Stimulated activated CD8-positive, alpha-beta memory T cell treated with anti-CD3 and anti-CD28 coated beads, Interleukin-2, amount 100 ng/mL, for 48 hours (primary cell): ENCODE results near the gene KIAA1217.
"Not testable (repeated sequence)": the region's sequence is repeated elsewhere in the genome, so short reads cannot be mapped to it uniquely, and the experiment has no call there.

ENCODE experiments used
- DNase-seq, 2 donors: peaks; one replicate each; pipeline ENCODE4 v3.0.0-alpha.2; 2020; ENCODE audit warnings: low read depth in 2 of 2

KIAA1217 gene

DNA sequence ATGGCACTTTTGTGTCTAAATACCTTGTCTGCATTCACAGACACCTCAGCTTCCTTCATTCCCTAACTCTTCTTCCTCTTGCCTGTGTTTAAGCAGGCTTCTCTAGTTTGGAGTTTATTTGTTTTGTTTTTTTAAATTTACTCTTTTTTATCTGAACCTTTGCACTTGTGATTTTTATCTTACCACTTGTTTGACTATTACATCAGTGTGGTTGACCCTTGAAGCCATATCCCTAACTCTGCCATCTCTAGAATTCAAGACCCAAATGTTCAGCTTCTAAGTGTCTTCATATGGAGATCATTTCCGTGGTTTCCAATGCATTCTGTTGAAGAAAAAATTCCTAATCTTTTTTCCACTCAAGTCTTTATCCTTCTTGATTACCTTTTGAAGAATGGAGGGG, 233.3 kb downstream of the KIAA1217 start:
- DNase-seq = no peak

DNA sequence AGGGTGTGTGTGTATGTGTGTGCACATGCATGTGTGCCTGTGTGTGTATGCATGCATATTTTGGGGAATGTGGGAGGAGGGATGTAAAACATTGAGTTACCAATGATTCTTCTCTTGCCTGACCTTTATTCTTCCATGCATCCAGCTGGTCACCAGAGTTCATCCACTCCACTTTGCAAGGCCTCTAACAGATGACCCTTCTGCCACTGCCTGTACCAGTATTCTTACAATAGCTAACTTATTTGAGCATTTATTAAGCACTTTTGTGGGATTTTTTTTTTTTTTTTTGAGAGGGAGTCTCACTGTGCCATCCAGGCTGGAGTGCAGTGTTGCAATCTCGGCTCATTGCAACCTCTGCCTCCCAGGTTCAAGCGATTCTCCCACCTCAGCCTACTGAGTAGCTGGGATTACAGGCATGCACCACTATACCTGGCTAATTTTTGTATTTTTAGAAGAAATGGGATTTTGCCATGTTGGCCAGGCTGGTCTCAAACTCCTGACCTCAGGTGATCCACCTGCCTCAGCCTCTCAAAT, 233.8 kb downstream of the KIAA1217 start:
- DNase-seq = not testable (repeated sequence)

DNA sequence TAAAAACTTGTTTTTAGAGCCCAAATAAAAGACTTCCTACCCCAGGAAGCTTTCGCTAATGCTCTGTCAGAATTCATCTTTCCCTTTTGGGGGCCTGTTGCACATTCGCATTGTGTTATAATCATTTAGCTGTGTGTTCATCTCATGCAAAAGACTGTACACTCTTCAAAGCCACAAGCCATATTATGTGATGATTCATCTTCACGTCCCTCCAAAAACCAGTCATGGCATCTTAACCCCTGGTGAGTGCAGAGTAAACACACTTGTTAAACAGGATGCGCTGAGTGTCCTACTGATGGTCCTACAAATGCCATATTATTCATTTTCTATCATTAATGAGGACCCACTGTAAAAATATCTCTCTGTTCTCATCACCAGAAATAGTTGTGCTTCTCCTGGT, 235.4 kb downstream of the KIAA1217 start:
- DNase-seq = no peak

DNA sequence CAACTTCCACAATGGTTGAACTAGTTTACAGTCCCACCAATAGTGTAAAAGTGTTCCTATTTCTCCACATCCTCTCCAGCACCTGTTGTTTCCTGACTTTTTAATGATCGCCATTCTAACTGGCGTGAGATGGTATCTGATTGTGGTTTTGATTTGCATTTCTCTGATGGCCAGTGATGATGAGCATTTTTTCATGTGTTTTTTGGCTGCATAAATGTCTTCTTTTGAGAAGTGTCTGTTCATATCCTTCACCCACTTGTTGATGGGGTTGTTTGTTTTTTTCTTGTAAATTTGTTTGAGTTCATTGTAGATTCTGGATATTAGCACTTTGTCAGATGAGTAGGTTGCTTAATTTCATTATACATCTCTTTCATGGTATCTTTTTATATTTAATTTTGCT, 237.0 kb downstream of the KIAA1217 start:
- not testable (repeated sequence) for DNase-seq

DNA sequence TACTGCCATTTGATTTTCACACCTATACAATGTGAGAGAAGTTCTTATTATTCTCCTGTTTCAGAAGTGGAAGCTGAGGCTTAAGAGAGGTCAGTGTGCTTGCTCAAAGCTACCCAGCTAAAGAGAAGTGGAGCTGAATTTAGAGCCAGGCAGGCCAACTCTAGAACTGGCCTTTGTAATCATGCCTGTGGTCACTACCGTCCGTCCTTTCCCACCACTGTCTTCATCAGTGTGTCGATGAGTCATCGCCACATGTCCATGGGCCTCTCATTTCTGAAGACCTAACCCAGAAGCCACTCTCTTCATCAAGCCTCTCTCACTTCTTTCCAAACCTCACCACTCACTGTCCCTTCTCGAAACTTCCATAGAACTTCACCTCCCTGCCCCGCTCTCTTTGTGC, 237.8 kb downstream of the KIAA1217 start:
- no peak for DNase-seq

DNA sequence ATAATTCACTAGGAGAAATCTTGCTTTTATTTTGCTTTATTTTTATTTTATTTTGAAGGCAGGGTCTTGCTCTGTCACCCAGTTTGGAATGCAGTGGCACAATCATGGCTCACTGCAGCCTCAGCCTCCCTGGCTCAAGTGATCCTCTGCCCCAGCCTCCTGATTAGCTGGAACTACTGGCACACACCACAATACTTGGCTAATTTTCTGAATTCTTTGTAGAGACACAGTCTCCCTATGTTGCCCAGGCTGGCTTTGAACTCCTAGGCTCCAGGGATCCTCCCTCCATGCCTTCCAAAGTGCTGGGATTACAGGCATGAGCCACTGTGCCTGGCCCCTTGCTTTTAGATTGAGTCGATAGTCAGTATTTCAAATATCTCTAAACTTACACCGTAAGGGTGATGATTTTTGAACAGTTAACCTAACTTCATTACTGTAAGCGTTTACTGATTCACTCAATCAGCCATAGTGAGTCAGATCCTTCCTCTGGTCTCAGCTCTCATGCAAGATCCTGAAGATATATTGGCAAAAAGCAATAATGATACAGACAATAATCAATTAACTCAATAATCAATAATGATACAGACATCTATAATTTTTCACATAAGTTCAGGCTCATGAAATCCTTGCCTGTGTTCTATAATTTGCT, 239.5 kb downstream of the KIAA1217 start:
- no peak for DNase-seq

DNA sequence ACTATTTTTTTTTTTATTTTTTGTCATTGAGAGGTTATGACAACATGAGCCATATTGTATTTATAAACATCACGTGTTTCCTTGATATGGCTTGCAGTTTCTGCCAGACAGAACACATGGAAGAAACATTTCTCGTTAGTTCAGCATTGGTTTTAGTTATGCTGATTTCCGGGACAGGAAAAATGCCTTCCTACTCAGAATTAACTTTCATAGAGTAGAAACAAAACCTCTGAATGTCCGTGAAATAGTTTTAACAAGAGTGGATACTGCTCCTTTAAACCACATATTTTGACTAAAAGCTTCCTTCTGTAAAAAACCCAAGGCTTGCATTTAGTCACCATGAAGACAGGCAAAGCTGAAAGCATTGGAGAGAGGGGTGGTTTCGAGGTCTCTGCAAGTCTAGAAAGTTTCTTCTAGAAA, 240.4 kb downstream of the KIAA1217 start:
- no peak for DNase-seq

DNA sequence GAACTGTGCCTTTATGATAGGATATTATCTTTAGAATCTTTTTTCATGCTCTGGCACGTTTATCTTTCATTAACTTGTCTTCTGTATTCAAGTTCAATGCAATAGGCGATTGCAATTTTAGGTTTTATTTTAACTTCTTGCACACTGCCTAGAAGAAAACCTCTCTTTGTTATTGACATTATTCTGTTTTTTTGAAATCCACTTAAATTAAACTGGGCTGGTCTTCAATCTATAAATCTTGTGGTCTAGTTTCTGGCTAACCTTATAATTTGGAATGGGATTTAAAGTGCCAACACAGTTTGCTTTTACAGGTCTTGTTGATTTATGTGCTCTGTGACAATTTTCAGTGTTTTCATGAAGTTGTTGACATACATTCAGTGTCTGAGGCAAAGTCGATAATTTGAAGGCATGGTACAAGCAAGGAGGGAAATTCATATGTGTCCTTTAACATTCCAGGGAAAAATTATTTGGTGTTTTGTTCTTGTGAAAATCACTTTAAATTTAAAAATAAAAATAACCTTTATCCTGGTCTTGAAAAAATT, 240.9 kb downstream of the KIAA1217 start:
- DNase-seq = no peak

DNA sequence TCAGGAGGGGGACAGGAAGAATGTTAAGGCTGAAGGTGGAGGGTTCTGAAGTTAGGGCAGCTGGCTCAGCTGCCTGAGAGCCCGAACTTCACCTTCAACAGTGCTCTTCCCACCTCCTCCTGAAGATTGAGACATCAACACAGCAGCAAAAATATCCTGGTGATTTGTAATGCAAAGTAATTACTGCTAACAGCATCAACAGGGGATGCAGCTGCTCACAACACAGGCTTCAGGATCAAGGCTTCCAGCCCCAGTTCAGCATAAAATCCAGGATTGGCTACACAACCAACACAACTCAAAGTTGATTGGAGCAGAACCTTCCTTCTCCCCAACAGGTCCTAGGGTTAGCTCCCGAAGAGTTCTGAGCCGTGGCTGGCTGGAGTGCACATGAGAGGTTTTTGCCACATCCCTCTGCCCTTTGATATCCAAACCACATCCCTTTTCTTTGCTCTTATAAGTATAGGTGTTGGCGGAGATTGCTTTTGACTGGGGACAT, 242.4 kb downstream of the KIAA1217 start:
- no peak for DNase-seq

DNA sequence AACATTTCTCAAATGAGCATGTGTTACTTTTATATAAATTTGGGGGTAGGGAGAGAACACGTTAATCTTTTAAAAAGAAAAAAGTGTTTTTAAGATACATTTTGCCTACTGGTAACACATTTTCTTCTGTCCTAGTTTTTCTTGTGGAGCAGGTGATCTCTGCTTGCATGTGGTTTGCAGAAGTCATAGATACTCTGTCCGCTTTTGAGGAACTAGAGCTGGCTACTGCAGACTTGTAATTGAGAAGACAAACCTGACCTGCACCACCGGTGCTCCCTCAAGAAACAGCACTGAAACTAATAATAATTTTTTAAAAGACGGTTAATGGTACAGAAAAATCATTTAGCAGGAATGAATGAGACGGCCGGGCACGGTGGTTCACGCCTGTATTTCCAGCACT, 243.1 kb downstream of the KIAA1217 start:
- no peak for DNase-seq

DNA sequence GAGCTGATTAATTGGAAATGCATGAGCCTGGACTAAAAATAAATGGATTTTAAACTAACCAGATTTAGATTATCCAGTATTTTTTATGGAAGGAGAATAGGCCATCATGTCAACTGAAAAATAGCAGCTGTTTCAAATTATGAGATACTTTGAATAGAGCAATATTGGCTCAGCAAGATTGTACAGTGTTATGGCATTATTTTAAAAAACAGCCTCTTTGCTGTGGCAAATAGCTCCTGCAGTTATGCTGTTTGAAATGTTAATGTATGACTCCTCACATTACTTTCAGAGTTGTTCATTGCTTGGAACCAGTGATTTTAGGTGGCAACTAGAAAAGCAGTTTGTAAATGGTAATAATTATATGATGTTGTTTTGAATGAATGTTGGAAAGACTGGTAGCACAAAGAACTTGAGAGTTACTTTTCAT, 244.5 kb downstream of the KIAA1217 start:
- DNase-seq = no peak

DNA sequence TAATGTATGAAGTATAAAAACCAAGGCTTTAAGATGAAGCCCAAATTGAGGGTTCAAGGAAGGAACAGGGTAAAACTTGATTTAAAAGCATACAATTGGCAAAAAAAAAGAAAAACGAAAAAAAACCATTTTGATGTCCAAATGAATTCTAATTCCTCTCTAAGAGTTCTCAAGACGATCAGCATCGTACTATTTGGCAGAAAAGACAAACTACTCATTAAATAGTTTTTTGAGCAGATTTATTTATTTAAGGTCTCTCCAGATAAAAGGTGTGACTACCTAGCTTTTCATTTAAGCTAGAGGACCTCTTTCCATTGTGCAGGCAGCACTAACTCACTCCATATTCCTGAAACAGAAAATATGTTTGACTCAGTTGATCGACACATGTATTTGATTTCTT, 245.0 kb downstream of the KIAA1217 start:
- DNase-seq = no peak

DNA sequence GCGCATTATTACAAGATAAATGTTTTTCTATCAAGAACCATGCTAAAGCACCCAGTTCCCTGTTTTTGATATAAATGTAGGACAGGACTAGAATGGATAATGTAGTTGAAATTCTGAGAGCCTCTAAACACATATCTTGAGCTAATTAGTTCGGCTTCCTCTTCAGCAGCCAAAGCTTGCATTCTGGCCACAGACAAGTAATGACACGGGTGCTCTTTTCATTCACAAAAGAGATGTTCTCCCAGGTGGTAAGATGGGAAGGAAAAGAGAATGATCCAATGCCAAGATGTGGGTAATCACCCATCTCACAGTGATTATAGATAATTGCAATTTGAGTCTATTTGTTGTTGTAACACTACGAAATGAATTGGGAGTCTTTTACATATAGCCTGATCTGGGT, 246.5 kb downstream of the KIAA1217 start:
- no peak for DNase-seq

DNA sequence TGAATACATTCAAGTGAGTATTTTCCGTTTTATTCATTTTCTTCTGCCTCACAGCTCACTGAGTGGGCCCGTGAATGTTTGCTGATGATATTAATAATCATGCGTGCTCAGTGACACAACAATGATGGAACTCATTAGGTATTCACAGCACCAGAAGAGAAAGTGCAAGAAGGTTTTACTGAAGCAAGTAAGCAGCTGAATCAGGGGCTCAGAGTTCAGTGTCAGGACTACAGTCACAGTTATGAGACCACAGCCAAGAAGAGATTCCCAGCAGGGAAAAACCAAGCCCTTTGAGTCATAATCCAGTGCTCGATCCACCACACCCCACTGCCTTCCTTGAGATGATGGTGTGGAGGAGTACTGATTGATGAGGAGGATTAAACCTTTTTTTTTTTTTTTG, 247.4 kb downstream of the KIAA1217 start:
- DNase-seq = no peak

DNA sequence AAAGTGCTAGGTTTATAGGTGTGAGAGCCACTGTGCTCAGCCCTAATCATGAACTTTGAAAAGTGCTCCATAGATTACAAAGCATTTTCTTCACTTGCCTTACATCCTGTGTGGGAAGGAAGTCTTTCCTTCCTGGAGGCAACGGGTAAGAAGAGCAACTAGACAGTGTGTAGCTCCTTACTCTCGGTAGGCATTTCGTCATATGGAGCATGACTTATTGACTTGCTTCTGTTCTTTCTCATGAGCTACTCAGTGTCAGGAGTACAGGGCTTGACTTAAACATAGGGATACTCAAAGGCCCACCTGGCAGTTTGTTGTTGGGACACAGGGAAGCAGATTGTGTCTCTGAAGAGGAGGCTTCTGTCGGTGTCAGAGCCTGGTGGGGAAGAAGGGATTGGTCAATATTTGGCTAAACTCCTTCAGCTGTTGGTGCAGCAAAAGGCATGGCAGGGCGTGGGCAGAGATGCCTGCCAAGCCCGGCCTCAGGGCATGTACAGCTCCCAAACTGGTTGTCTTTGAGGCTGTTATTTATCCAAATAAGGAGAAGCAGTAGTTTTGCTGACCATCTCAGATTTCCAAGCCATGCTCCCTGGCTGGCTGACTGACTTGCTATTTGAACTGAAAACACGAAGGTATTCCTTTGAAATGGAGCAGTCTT, 248.9 kb downstream of the KIAA1217 start:
- no peak for DNase-seq

DNA sequence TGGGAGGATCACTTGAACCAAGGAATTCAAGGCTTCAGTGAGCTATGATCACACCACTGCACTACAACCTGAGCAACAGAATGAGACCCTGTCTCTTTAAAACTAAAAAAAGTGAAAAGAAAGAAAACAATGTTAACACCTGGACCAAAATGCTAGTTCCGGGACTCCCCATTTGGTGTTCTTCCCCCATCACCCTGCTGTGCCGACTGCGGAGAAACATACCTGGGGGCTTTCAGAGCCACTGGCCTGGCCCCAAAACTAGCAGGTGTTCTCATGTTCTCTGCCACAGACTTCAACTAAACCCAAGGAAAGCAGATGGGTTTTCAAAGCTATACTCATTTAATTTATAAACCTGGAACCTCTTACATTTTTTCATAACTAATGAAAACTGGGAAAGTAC, 250.9 kb downstream of the KIAA1217 start:
- DNase-seq = no peak

DNA sequence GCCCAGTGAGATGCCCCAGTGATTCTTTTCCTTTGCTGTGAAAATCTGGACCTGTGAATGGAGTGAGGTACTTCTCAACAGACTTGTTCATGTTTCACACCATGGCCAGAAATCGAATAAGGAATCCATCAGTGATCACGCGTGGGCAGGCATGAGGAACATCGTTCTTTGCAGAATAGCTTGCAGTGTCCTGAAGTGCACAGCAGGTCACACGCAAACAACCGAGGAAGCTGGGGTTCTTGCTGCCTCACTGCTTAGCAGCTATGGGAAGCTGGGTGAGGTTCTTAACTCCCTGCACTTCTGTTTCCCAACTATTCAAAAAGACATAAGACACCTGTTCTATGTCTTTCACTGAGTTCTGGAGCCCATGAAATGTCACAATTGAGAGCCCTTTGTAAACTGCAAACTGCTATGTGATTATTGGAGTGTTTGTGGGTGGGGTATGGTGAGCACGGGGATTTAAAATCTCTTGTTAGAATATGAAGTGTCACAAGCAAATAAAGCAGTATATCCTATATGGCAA, 253.4 kb downstream of the KIAA1217 start:
- DNase-seq = no peak

DNA sequence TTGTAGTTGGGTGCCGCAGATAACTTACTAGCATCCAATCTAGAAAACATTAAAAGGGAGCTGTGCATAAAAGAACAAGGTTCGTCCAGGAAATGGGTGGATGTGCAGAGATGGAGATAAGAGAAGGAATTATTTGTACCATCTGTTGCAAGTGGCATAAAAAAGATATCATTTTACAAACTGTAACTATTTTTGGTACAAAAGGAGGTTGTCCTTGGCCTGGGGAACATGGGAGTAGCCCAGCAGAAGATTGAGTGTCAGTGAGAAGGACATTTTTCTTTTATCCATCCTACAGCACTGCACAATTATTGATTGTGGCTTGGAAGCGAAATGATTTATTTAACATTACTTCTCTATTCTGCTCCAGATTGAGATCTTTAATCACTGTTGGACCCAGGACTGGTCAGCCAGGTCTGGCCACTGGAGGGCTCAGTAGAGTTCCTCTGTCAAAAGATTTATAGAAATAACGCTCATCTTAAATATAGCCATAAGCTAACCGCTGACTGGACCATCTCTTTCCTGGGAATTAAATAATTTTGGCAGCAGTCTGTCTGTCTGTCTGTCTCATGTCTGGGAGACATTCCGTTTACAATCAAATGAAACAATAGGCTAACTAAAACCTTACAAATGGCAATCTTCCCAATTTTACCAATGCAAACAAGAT, 254.1 kb downstream of the KIAA1217 start:
- no peak for DNase-seq

DNA sequence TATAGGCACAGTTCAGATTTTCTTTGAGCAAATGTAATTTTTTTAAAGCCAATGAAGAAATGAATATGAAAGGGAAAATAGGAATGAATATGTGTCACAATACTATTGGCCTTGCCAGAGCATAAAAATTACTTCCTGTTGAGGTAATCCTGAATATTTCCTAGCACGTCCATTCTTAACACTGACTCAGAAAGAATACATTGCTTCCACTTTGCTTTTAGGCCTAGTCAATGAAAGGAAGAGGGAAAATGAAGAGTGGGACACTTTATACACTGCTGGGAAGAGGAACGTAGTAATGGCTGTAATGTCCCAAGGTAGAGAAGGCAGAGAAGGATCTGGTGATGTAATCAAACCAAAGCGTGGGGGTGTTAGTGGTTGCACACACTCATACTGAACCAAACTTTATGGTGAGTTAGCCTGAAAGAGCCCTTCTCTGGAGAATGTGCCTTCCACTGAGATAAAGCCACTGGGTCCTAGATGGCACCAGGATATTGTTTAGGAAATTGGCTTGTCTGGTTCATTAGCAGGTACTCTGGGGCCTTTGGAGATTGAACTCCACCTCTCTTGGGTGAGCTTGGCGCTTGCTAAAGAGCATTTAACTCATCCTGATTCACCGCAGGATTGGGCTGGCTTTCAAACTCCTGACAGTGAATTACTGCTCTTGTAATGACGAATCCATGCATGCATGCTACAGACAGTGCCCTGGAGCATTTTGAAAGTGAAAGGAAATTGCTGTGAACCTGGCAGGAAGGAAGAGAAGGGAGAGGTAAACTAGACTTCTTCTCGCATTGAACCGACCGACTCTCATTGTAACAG, 254.9 kb downstream of the KIAA1217 start:
- no peak for DNase-seq

DNA sequence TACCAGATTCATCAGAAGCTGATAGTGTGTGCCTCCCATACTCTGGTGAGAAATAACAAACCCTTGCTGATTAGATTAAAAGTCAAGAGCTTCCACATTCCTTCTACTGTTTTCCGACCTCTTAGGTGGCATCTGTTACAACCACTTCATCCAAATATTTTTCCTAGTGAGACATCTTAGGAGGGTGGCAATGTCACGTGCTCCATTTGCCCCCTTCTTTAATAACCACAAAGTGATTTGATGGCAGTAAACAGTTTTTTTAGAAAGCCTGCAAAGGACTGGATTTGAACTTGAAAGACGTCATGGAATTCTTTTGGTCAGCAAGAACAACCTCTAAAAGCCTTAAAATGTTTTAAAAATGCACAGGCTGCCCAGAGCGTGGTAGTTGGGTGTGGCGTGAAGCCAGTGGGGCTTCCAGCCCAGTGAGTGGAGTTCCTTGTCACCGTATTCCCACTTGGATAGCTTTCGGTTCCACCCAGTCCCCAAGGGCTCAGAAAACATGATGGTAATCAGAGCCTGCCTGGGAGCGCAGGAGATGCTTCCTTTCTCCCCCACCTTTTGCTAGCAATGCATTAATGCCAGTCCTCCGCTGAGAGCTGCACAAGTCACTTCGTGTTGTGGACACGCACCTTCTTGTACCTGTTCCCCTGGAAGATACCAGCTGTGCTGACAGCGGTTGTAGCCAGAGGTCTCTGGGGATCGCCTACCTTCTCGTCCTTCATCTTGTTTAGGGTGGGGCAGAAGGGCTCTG, 256.4 kb downstream of the KIAA1217 start:
- DNase-seq = no peak
